SK-N-SH (cell line): Measurements from ENCODE around the gene TRIM71. TPM values are rescaled to one million over a fixed set of nuclear protein-coding genes. Genes with fewer than 3 reads are reported as not detected.

Experiments
- CTCF ChIA-PET: fragments of 300-600, 350-600 bp; formaldehyde crosslinking; extraction: SDS; loops from one replicate; lab custom pipeline; 2021; lab: Yijun Ruan, JAX
- POLR2A ChIA-PET: fragments of 350-600 bp; sonication (Branson Sonifier 250); formaldehyde crosslinking; extraction: SDS; loops from one replicate; lab custom pipeline; 2020; ENCODE audit warnings: antibody characterized with exemption, inconsistent platforms; lab: Yijun Ruan, JAX
- DNase-seq: peaks from one replicate; pipeline ENCODE4 v3.0.0; 2012
- H2AFZ ChIP-seq: fragments of 200-600 bp; sonication (generic); 2 replicates; pipeline ENCODE4 v1.8.1; 2016; ENCODE audit warnings: antibody characterized with exemption, mild to moderate bottlenecking, low read depth
- H3F3A ChIP-seq: fragments of 200-600 bp; sonication (generic); replicated peaks from 2 replicates; pipeline ENCODE3; 2016; ENCODE audit warnings: antibody characterized with exemption, mild to moderate bottlenecking; ENCODE audit not compliant: insufficient read depth
- H3K27ac ChIP-seq, 2 experiments: fragments of 200-500 bp in 1 of 2; fragments of 200-600 bp in 1 of 2; sonication (Bioruptor generic) in 1 of 2; sonication (generic), shearing (Covaris generic) in 1 of 2; 2 replicates each; pipeline versions ENCODE4 v1.5.1 to v1.6.1; 2014 to 2016; ENCODE audit warnings: low read depth in 2 of 2, inconsistent platforms in 1 of 2, low read length in 1 of 2, mild to moderate bottlenecking in 1 of 2, mixed read lengths in 1 of 2
- H3K27me3 ChIP-seq: fragments of 200-600 bp; sonication (generic), shearing (Covaris generic); 2 replicates; pipeline ENCODE4 v1.6.1; 2016; ENCODE audit warnings: mixed run types; ENCODE audit not compliant: insufficient read depth
- H3K36me3 ChIP-seq, 2 experiments: fragments of 200-500 bp in 1 of 2; fragments of 200-600 bp in 1 of 2; sonication (Bioruptor generic) in 1 of 2; sonication (generic) in 1 of 2; replicated peaks in 1 of 2; 2 replicates each; pipeline versions ENCODE3 to v1.5.1; 2014 to 2016; ENCODE audit warnings: low read length in 1 of 2, mild to moderate bottlenecking in 1 of 2; ENCODE audit not compliant: insufficient read depth in 2 of 2, control insufficient read depth in 1 of 2
- H3K4me1 ChIP-seq, 2 experiments: fragments of 200-500 bp in 1 of 2; fragments of 200-600 bp in 1 of 2; sonication (Bioruptor generic) in 1 of 2; sonication (generic), shearing (Covaris generic) in 1 of 2; 2 replicates each; pipeline versions ENCODE4 v1.5.1 to v1.6.1; 2014 to 2016; ENCODE audit warnings: low read depth in 1 of 2, low read length in 1 of 2, mixed run types in 1 of 2; ENCODE audit not compliant: insufficient read depth in 2 of 2, control insufficient read depth in 1 of 2
- H3K4me2 ChIP-seq: fragments of 200-600 bp; sonication (generic), shearing (Covaris generic); 2 replicates; pipeline ENCODE4 v1.6.1; 2017; ENCODE audit warnings: mixed run types
- H3K4me3 ChIP-seq, 2 experiments: fragments of 200-500 bp in 1 of 2; fragments of 200-600 bp in 1 of 2; sonication (Bioruptor generic) in 1 of 2; sonication (generic), shearing (Covaris generic) in 1 of 2; 2 replicates each; pipeline versions ENCODE4 v1.5.1 to v1.8.1; 2014 to 2016; ENCODE audit warnings: low read depth in 2 of 2, inconsistent platforms in 1 of 2, low read length in 1 of 2, mild to moderate bottlenecking in 1 of 2, mixed read lengths in 1 of 2, moderate library complexity in 1 of 2
- H3K79me2 ChIP-seq: fragments of 200-600 bp; sonication (generic); 2 replicates; pipeline ENCODE4 v1.8.1; 2017; ENCODE audit warnings: mild to moderate bottlenecking; ENCODE audit not compliant: insufficient read depth
- H3K9ac ChIP-seq: fragments of 200-600 bp; sonication (generic); 2 replicates; pipeline ENCODE4 v1.6.1; 2017; ENCODE audit warnings: mixed run types
- H3K9me2 ChIP-seq: fragments of 200-600 bp; sonication (generic); 2 replicates; pipeline ENCODE4 v1.6.1; 2017; ENCODE audit warnings: mixed run types
- H3K9me3 ChIP-seq: fragments of 200-600 bp; sonication (generic); 2 replicates; pipeline ENCODE4 v1.6.1; 2017; ENCODE audit warnings: mixed run types, mild to moderate bottlenecking, moderate library complexity
- H4K20me1 ChIP-seq: fragments of 200-600 bp; sonication (generic); 2 replicates; pipeline ENCODE4 v1.6.1; 2017; ENCODE audit warnings: mild to moderate bottlenecking, mixed run types; ENCODE audit not compliant: insufficient read depth
- CHD2 ChIP-seq: fragments of 150-350 bp; IDR thresholded peaks from 2 replicates; pipeline ENCODE4 v1.6.1; 2018; ENCODE audit warnings: low read length; ENCODE audit not compliant: partially characterized antibody
- CTCF ChIP-seq: fragments of 200-600 bp; sonication (generic); IDR thresholded peaks from 2 replicates; pipeline ENCODE4 v1.6.1; 2017; ENCODE audit warnings: antibody characterized with exemption, mild to moderate bottlenecking, moderate library complexity
- EZH2phosphoT487 ChIP-seq: fragments of 200-600 bp; sonication (generic); IDR thresholded peaks from 2 replicates; pipeline ENCODE4 v1.6.1; 2017; ENCODE audit warnings: low read depth, mixed run types, mild to moderate bottlenecking, antibody characterized with exemption, moderate library complexity, borderline replicate concordance
- GATA2 ChIP-seq: sonication (generic); formaldehyde crosslinking; IDR thresholded peaks from 2 replicates; pipeline ENCODE4 v1.5.0; 2020; ENCODE audit warnings: mild to moderate bottlenecking, missing genetic modification reagents
- IRF3 ChIP-seq: fragments of 150-350 bp; IDR thresholded peaks from 2 replicates; pipeline ENCODE4 v1.6.1; 2016; ENCODE audit warnings: mild to moderate bottlenecking, low read depth, low read length
- JUND ChIP-seq: IDR thresholded peaks from 2 replicates; pipeline ENCODE4 v1.4.0; 2012
- MEF2A ChIP-seq: IDR thresholded peaks from 2 replicates; pipeline ENCODE4 v1.4.0; 2012; ENCODE audit warnings: low read depth, borderline replicate concordance
- NFIC ChIP-seq: IDR thresholded peaks from 2 replicates; pipeline ENCODE4 v1.4.0; 2012; ENCODE audit warnings: borderline replicate concordance
- PBX3 ChIP-seq: IDR thresholded peaks from 2 replicates; pipeline ENCODE4; 2012
- RFX5 ChIP-seq: IDR thresholded peaks from 2 replicates; pipeline ENCODE4 v1.6.1; 2012; ENCODE audit warnings: mild to moderate bottlenecking, improper control_type of control experiment, low read length
- USF2 ChIP-seq: fragments of 150-350 bp; IDR thresholded peaks from 2 replicates; pipeline ENCODE4 v1.6.1; 2017; ENCODE audit warnings: antibody characterized with exemption, low read length, low read depth, borderline replicate concordance
- WGBS: methylation state at CpG from one replicate; pipeline ENCODE4 v1.1.6; 2017; ENCODE audit warnings: low lambda C conversion rate; 5-methylcytosine and 5-hydroxymethylcytosine counted together
- polyA plus RNA-seq, 3 experiments: library from polyadenylated mRNA; depleted of rRNA; stranded (reverse); fragments of >200 nt; gene quantifications; 2 replicates each; pipeline ENCODE4 v1.2.3, GENCODE V29; 2012

Gene TRIM71
- polyA plus RNA-seq, 1 of the 3 experiments (the other 2 are of a cell fraction): not detected

- TF ChIP-seq GATA2: no peak
- TF ChIP-seq IRF3: no peak
- TF ChIP-seq MEF2A: no peak
- TF ChIP-seq RFX5: no peak
- TF ChIP-seq CHD2: no peak
- TF ChIP-seq JUND: no peak
- no peak for TF ChIP-seq NFIC
- no peak for TF ChIP-seq CTCF
- TF ChIP-seq USF2: no peak
Observed at GRCh38 chr3:32850636-32851035, 32.8 kb downstream of the TRIM71 start (continued).

GRCh38 chr3:32852146-32852545 lies 34.3 kb downstream of the TRIM71 start:
- Histone ChIP-seq H3K4me2 (no peak overlapping the region), H3K4me1 (no peaks in the 10 kb centered on the region), H4K20me1 (no peaks in the 10 kb centered on the region), H3K9ac (no peak overlapping the region), H3K4me3 (no peak overlapping the region), H3K9me2 (no peaks in the 10 kb centered on the region), H3F3A (no peaks in the 10 kb centered on the region), H2AFZ (no peak overlapping the region), H3K9me3 (no peaks in the 10 kb centered on the region), H3K27ac (no peak overlapping the region), H3K27me3 (no peaks in the 10 kb centered on the region), H3K79me2 (no peaks in the 10 kb centered on the region), H3K36me3 (no peaks in the 10 kb centered on the region)
- no peak for DNase-seq
- 90% methylated on average over 4 of the region's 4 CpGs for WGBS
- POLR2A ChIA-PET: no interaction called here
- CTCF ChIA-PET: no interaction called here
- TF ChIP-seq PBX3: no peak
- TF ChIP-seq IRF3: no peak
- no peak for TF ChIP-seq EZH2phosphoT487
